Stomach (tissue), 4 donors: ENCODE measurements around the gene CFAP97D1.

Experiments used
- EP300 ChIP-seq: sonication (generic); formaldehyde crosslinking; IDR thresholded peaks from one replicate; pipeline ENCODE4 v1.6.1; 2017; ENCODE audit warnings: antibody characterized with exemption
- POLR2A ChIP-seq, 4 donors: fragments of 450-650 bp; IDR thresholded peaks; one replicate each; pipeline ENCODE4 v1.6.1; 2016; ENCODE audit warnings: antibody characterized with exemption in 4 of 4, control low read depth in 2 of 4, mild to moderate bottlenecking in 1 of 4, moderate library complexity in 1 of 4
- POLR2AphosphoS5 ChIP-seq, 3 donors: sonication (generic); formaldehyde crosslinking; IDR thresholded peaks; one replicate each; pipeline ENCODE4 v1.6.1; 2016; ENCODE audit warnings: antibody characterized with exemption in 3 of 3
- TF ChIP-seq, protein P1 (sequence below), 7 experiments: fragments of 450-650 bp in 4 of 7; fragments of 200-600 bp in 3 of 7; sonication (generic) in 3 of 7; IDR thresholded peaks; one replicate each; pipeline ENCODE4 v1.5.1; 2016 to 2019; ENCODE audit warnings: antibody characterized with exemption in 7 of 7, control low read depth in 2 of 7, mild to moderate bottlenecking in 1 of 7

DNA sequence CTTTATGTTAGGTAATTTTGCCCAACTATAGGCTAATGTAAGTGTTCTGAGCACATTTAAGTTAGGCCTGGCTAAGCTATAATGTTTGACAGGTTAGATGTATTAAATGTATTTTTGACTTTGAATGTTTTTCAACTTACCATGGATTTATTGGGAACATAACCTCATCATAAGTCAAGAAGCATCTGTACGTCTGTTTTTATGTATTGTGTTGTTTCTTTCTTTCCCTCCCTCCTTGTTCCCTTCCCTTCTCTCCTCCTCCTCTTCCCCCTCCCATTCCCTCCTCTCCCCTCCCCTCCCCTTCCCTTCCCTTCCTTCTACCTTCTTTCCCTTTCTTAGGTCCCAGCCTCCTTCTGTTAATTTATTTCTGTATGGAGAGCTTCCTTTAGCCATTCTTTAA, 9.2 kb downstream of the CFAP97D1 start:
- no peak for TF ChIP-seq POLR2AphosphoS5 (IDR thresholded peaks at IDR 0.05)
- TF ChIP-seq EP300: no peak
- no peak for TF ChIP-seq POLR2A (IDR thresholded peaks at IDR 0.05)
- TF ChIP-seq, protein P1, sequence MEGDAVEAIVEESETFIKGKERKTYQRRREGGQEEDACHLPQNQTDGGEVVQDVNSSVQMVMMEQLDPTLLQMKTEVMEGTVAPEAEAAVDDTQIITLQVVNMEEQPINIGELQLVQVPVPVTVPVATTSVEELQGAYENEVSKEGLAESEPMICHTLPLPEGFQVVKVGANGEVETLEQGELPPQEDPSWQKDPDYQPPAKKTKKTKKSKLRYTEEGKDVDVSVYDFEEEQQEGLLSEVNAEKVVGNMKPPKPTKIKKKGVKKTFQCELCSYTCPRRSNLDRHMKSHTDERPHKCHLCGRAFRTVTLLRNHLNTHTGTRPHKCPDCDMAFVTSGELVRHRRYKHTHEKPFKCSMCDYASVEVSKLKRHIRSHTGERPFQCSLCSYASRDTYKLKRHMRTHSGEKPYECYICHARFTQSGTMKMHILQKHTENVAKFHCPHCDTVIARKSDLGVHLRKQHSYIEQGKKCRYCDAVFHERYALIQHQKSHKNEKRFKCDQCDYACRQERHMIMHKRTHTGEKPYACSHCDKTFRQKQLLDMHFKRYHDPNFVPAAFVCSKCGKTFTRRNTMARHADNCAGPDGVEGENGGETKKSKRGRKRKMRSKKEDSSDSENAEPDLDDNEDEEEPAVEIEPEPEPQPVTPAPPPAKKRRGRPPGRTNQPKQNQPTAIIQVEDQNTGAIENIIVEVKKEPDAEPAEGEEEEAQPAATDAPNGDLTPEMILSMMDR (IDR thresholded peaks at IDR 0.05): no peak
